ENCODE data around the gene FLT1.

GRCh38 chr13:28466151-28466550, 28.8 kb downstream of the FLT1 start:
- TF ChIP-seq CTCF (IDR thresholded peaks at IDR 0.05) (no peak), EZH2phosphoT487 (IDR thresholded peaks at IDR 0.05) (no peak), EZH2 (IDR thresholded peaks at IDR 0.05) (no peak)

Data from neural progenitor cell (in vitro differentiated cells).